Lower leg skin (tissue), 3 donors: ENCODE measurements around the gene CEP192.

ENCODE experiments used
- CTCF ChIP-seq, 3 donors: fragments of 450-650 bp; IDR thresholded peaks; one replicate each; pipeline ENCODE4 v1.5.1; 2016; ENCODE audit warnings: antibody characterized with exemption in 3 of 3, mild to moderate bottlenecking in 3 of 3, moderate library complexity in 2 of 3
- POLR2A ChIP-seq, 2 donors: fragments of 450-650 bp; IDR thresholded peaks; one replicate each; pipeline ENCODE4 v1.6.1; 2016 to 2017; ENCODE audit warnings: antibody characterized with exemption in 2 of 2, mild to moderate bottlenecking in 1 of 2, moderate library complexity in 1 of 2

DNA sequence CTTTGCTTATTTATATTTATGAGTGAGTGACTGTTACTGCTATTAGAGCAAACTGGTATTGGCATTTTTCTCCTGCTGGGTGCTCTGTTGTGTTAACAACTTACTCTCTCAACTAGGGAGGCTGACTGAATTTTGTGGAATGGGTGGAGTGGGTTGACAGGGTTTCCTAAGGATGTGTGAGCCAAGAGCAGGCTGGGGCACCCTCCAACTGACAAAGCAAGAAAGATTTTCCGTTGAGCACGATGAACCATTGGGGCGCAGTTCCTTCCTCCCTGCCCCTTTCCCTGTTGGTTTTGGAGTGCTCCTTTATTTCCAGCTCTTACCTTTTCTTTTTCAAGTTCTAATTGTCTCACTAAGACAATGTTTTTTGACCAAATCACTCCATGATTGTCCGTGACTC, 23.0 kb upstream of the CEP192 start:
- TF ChIP-seq CTCF (IDR thresholded peaks at IDR 0.05) (no peak), POLR2A (IDR thresholded peaks at IDR 0.05) (no peak)
